ENCODE measurements around the gene PABPN1L.

PABPN1L gene

GRCh38 chr16:88878967-88879787, 12.7 kb upstream of the PABPN1L start:
- no peak overlapping the region for H3K4me3 ChIP-seq (ENCODE audit: low read depth, low read length)
- DNase-seq (ENCODE audit: low read depth) = no peak
- TF ChIP-seq, protein P1, sequence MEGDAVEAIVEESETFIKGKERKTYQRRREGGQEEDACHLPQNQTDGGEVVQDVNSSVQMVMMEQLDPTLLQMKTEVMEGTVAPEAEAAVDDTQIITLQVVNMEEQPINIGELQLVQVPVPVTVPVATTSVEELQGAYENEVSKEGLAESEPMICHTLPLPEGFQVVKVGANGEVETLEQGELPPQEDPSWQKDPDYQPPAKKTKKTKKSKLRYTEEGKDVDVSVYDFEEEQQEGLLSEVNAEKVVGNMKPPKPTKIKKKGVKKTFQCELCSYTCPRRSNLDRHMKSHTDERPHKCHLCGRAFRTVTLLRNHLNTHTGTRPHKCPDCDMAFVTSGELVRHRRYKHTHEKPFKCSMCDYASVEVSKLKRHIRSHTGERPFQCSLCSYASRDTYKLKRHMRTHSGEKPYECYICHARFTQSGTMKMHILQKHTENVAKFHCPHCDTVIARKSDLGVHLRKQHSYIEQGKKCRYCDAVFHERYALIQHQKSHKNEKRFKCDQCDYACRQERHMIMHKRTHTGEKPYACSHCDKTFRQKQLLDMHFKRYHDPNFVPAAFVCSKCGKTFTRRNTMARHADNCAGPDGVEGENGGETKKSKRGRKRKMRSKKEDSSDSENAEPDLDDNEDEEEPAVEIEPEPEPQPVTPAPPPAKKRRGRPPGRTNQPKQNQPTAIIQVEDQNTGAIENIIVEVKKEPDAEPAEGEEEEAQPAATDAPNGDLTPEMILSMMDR (IDR thresholded peaks at IDR 0.05; ENCODE audit: insufficient read depth, low read depth, low read length, missing control alignments) = no peak

DNA sequence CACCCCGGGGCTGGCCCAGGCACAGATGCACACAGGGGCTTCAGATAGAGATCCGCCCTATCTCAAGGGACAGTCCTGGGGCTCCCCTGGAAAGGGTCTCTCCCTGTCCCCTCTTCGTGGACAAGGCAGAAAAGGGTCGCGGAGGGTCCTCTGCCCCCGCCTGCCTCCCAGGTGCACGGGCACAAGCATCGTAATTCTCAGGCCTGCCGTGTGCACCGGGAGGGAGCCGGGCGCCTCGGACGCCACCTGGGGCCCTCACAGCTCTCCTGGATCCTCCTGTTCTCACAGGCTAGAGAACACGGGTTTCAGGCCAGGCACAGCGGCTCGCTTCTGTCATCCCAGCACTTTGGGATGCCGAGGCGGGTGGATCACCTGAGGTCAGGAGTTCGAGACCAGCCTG, 11.9 kb upstream of the PABPN1L start:
- DNase-seq (ENCODE audit: low read depth) = no peak
- TF ChIP-seq, protein P1 (IDR thresholded peaks at IDR 0.05; ENCODE audit: insufficient read depth, low read depth, low read length, missing control alignments) = no peak
- no peak overlapping the region for H3K4me3 ChIP-seq (ENCODE audit: low read depth, low read length)

- no peak overlapping the region for H3K4me3 ChIP-seq (ENCODE audit: low read depth, low read length)
- TF ChIP-seq, protein P1 (IDR thresholded peaks at IDR 0.05; ENCODE audit: insufficient read depth, low read depth, low read length, missing control alignments) = no peak
- DNase-seq (ENCODE audit: low read depth) = no peak
These were observed 11.3 kb upstream of the PABPN1L start for GRCh38 chr16:88877564-88878289.

GRCh38 chr16:88876942-88877526, 10.6 kb upstream of the PABPN1L start:
- no peak for DNase-seq (ENCODE audit: low read depth)
- TF ChIP-seq, protein P1 (IDR thresholded peaks at IDR 0.05; ENCODE audit: insufficient read depth, low read depth, low read length, missing control alignments) = no peak
- no peak overlapping the region for H3K4me3 ChIP-seq (ENCODE audit: low read depth, low read length)

DNA sequence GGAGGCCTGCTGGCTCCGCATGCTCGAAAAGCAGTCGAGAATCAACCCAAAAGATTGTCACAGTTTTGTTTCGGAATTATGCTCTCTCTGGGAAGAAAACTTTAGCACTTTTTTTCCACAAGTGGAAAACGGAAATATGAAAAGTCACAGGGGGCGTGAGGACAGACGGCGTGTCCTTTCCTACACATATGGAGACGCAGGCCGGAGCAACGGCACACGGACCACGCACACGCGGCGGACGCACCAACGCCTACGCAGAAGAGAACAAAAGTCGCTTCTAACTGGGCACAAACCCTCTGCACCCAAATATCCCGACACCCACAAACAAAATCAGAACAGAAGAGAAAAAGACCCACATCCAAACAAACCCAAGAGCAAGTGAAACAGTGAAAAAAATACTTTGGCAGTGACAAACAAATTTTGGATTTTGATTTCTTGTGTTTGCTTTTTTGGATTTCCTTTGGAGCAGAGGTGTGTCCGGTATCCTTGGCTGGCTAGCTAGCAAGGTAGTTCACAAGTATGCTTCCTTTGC, 9.3 kb upstream of the PABPN1L start:
- DNase-seq (ENCODE audit: low read depth) = no peak
- no peak overlapping the region for H3K4me3 ChIP-seq (ENCODE audit: low read depth, low read length)
- TF ChIP-seq, protein P1 (IDR thresholded peaks at IDR 0.05; ENCODE audit: insufficient read depth, low read depth, low read length, missing control alignments) = no peak

DNA sequence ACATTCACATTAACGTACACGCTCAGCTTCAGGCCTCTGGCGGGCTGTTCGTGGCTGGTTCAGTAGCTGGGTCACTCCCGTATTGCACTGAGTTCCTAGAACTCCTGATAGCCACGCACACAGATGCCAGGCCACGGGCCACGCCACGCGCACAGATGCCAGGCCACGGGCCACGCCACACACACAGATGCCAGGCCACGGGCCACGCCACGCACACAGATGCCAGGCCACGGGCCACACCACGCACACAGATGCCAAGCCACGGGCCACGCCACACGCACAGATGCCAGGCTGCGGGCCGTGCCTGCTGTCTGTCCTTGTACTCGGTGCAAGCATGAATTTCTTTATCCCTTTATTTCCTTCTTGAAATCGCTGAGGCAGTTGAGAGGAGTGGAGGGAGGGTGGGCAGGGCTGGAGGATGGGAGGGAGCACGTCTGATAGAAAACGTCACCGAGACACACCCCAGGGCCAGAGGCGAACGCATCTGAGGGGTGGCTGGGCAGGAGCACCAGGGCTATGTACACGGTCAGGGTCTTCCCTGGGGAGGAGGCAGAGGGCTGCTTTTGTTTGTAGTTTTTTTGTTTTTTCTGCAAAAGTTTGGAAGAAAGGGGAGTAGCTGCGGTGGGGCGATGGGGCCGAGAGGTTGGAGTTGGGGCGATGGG, 8.6 kb upstream of the PABPN1L start:
- TF ChIP-seq, protein P1 (IDR thresholded peaks at IDR 0.05; ENCODE audit: insufficient read depth, low read depth, low read length, missing control alignments) = no peak
- no peak for DNase-seq (ENCODE audit: low read depth)
- H3K4me3 ChIP-seq (ENCODE audit: low read depth, low read length) = no peak overlapping the region

All from GM12865 (cell line).